ENCODE results near the gene ADNP.

Gene ADNP

DNA sequence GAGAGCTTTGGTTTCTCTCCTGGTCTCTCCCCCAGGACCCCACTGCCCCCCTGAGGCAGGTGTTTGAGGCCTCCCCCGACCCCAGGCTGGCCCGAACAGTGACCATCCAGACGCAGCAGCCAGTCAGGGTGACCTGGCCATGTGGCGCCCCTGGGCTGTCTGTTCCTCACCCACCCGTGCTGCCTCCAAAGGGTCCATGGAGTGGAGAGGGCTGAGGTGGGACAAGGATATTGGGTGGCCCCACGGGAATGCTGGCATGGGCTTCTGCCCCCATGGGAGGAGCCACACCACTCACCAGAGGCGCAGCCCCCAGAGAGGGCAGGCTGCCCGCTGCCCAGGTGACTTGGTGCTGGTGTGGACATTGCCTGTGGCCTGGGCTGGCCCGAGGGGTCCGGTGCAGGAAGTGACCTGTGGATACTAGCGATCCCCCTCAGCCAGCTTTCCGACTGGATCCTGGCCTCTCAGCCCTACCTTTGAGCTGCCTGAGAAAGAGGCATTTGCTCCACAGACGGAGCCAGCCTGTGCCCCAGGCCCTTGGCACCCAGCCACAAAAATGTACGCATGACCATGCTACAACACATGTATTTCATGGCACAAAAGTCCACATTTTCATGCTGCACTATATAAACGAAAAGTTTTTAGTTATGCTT is 85.5 kb downstream of the ADNP start:
- DNase-seq = no peak

DNA sequence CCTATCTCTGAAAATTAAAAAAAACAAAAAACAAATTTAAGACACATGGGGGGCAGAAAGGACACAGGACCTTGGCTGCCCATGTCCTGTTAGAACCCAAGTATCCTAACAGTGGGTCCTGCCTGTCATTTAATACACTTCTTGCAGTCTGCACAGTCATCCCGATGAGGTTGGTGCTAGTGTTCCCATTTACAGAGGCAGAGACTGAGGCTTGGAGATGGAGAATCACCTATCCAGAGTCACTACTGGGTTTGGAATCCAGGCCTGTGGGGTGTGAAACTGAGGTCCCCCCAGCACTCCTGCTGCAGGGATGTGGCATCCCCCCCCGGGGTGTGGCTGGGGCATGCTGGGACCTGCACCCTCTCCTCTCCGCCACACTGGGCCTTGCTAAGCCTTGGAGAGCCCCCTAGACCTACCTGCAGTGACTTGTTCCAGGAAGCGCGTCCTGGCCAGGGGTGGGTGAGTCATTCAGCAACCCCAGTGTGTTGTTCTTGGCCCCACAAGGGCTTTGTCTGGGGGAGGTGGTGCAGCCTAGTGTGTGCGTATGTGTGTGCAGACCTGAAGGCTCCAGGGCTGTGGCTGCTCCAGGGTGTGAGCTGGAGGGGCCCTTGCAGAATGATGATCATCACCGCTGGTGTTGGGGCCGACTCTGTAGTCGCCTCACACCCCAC is 86.7 kb downstream of the ADNP start:
- peak; percentile 69 for DNase-seq

DNA sequence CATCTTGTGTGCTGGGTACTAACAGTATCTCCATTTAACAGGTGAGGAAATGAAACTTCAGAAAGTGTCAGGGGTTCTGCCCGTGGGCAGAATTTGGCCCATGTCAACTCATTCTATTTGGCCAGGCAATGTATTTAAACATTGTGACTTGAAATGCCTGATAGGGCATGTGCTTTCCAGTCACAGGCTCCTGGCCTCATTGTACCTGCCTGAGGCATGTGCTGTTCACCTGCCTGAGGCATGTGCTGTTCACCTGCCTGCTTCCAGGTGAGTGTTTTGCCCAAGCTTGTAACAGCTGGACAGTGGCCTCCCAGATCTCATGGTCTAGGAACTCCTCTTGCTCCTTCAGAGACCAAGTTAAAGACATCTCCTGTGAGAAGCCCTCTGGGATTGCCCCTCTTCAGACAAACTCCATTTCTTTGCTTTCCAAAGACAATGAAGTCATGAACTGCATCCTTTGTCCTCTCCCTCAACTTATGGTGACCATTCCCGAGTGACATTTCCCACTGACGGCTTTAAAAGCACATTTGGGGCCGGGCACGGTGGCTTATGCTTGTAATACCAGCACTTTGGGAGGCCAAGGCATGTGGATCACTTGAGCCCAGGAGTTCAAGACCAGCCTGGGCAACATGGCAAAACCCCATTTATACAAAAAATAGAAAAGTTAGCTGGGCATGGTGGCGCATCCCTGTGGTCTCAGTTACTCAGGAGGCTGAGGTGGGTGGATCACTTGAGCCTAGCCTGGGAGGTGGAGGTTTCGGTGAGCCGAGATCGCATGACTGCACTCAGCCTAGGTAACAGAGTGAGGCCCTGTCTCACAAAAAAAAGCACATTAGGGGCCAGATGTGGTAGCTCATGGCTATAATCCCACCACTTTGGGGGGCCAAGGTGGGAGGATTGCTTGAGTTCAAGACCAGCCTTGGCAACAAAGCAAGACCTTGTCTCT is 87.6 kb downstream of the ADNP start:
- no peak for DNase-seq

DNA sequence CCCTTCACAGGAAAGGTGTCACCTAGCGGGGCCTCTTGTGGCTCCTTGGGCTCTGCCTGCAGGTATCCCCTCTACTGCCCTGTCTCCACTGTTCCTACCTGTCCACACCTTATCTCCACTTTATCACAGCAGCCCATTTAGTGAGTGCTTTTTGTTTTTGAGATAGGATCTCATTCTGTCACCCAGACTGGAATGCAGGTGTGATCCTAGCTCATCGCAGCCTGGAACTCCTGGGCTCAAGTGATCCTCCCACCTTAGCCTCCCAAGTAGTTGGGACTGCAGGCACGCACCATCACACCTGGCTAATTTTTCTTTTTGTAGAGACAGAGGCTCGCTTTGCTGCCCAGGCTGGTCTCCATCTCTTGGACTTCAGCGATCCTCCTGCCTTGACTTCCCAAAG is 88.4 kb downstream of the ADNP start:
- DNase-seq = no peak
